GM03348 (cell line): ENCODE data around the gene MMP28.
A peak's percentile ranks its signal among the peaks of the same experiment; 100 is the strongest.

Source experiments
- DNase-seq: peaks from one replicate; pipeline ENCODE4 v3.0.0; 2012; ENCODE audit warnings: low spot score

The MMP28 gene

GRCh38 chr17:35797918-35798317 lies 2.5 kb upstream of the MMP28 start:
- no peak for DNase-seq

- no peak for DNase-seq
Measured at GRCh38 chr17:35797370-35797769, 1.9 kb upstream of the MMP28 start.

GRCh38 chr17:35796942-35797341 lies 1.5 kb upstream of the MMP28 start:
- DNase-seq, result no peak

- DNase-seq, result no peak
Measured at GRCh38 chr17:35795871-35796265, 427 bp upstream of the MMP28 start.

- DNase-seq, result no peak
Measured at GRCh38 chr17:35793257-35793656, 2.2 kb downstream of the MMP28 start.

GRCh38 chr17:35791681-35792350 lies 3.6 kb downstream of the MMP28 start:
- DNase-seq, result no peak

GRCh38 chr17:35790841-35791240 lies 4.6 kb downstream of the MMP28 start:
- no peak for DNase-seq

GRCh38 chr17:35788477-35789368 lies 6.7 kb downstream of the MMP28 start:
- DNase-seq, result peak; percentile 80

- no peak for DNase-seq
Measured at GRCh38 chr17:35786941-35787432, 8.5 kb downstream of the MMP28 start.

GRCh38 chr17:35784895-35785294 lies 10.5 kb downstream of the MMP28 start:
- DNase-seq, result no peak

- no peak for DNase-seq
Measured at GRCh38 chr17:35780950-35781349, 14.5 kb downstream of the MMP28 start.

GRCh38 chr17:35778641-35779196 lies 16.7 kb downstream of the MMP28 start:
- no peak for DNase-seq

- no peak for DNase-seq
Measured at GRCh38 chr17:35775583-35775982, 19.9 kb downstream of the MMP28 start.

GRCh38 chr17:35775039-35775438 lies 20.4 kb downstream of the MMP28 start:
- no peak for DNase-seq

- no peak for DNase-seq
Measured at GRCh38 chr17:35774499-35774898, 20.9 kb downstream of the MMP28 start.

- DNase-seq, result no peak
Measured at GRCh38 chr17:35773679-35774425, 21.6 kb downstream of the MMP28 start.

- no peak for DNase-seq
Measured at GRCh38 chr17:35773129-35773528, 22.3 kb downstream of the MMP28 start.

- no peak for DNase-seq
Measured at GRCh38 chr17:35769895-35770486, 25.4 kb downstream of the MMP28 start.

- DNase-seq, result no peak
Measured at GRCh38 chr17:35768797-35769196, 26.6 kb downstream of the MMP28 start.

- DNase-seq, result peak; percentile 83
Measured at GRCh38 chr17:35766903-35767510, 28.4 kb downstream of the MMP28 start.

GRCh38 chr17:35766489-35766877 lies 29.0 kb downstream of the MMP28 start:
- DNase-seq, result no peak
